ENCODE measurements around the gene MAPT.
"Not testable (repeated sequence)": the region's sequence is repeated elsewhere in the genome, so short reads cannot be mapped to it uniquely, and the experiment has no call there.

The MAPT gene

GRCh38 chr17:45902892-45903346 is 8.6 kb downstream of the MAPT start:
- no peak for DNase-seq

GRCh38 chr17:45904866-45905265 is 10.5 kb downstream of the MAPT start:
- DNase-seq: no peak

- DNase-seq: no peak
These were observed 11.5 kb downstream of the MAPT start for GRCh38 chr17:45905814-45906213.

- DNase-seq: no peak
These were observed 11.9 kb downstream of the MAPT start for GRCh38 chr17:45906237-45906636.

GRCh38 chr17:45906927-45907622 is 12.7 kb downstream of the MAPT start:
- DNase-seq: peak; percentile 54 to 60

GRCh38 chr17:45907750-45908395 is 13.5 kb downstream of the MAPT start:
- DNase-seq: no peak

- DNase-seq: peak in 1 of 2 experiments; percentile 32
These were observed 14.1 kb downstream of the MAPT start for GRCh38 chr17:45908460-45908859.

GRCh38 chr17:45908935-45909334 is 14.6 kb downstream of the MAPT start:
- no peak for DNase-seq

- DNase-seq: no peak
These were observed 16.3 kb downstream of the MAPT start for GRCh38 chr17:45910667-45911066.

- no peak for DNase-seq
These were observed 18.0 kb downstream of the MAPT start for GRCh38 chr17:45912319-45912718.

- DNase-seq: not testable (repeated sequence)
These were observed 18.7 kb downstream of the MAPT start for GRCh38 chr17:45913030-45913429.

- DNase-seq: no peak
These were observed 19.8 kb downstream of the MAPT start for GRCh38 chr17:45914047-45914717.

GRCh38 chr17:45915263-45915662 is 20.9 kb downstream of the MAPT start:
- DNase-seq: no peak

- DNase-seq: no peak
These were observed 22.7 kb downstream of the MAPT start for GRCh38 chr17:45917081-45917480.

- DNase-seq: no peak
These were observed 23.9 kb downstream of the MAPT start for GRCh38 chr17:45918241-45918745.

GRCh38 chr17:45919136-45919535 is 24.8 kb downstream of the MAPT start:
- no peak for DNase-seq

GRCh38 chr17:45920083-45920482 is 25.7 kb downstream of the MAPT start:
- no peak for DNase-seq

GRCh38 chr17:45923511-45924268 is 29.3 kb downstream of the MAPT start:
- no peak for DNase-seq

- no peak for DNase-seq
These were observed 30.0 kb downstream of the MAPT start for GRCh38 chr17:45924332-45924820.

GRCh38 chr17:45925311-45925710 is 31.0 kb downstream of the MAPT start:
- no peak for DNase-seq

GRCh38 chr17:45927247-45927646 is 32.9 kb downstream of the MAPT start:
- DNase-seq: no peak

- no peak for DNase-seq
These were observed 35.0 kb downstream of the MAPT start for GRCh38 chr17:45929344-45929743.

GRCh38 chr17:45930420-45930951 is 36.1 kb downstream of the MAPT start:
- DNase-seq: no peak

Data from activated T-cell treated with anti-CD3 and anti-CD28 coated beads, Interleukin-2, amount 50 U/mL, for 48 hours (primary cell).